ENCODE data around the gene PHACTR4. TPM values are rescaled to one million over a fixed set of nuclear protein-coding genes. Genes with fewer than 3 reads are reported as not detected.
"Not testable (repeated sequence)": the region's sequence is repeated elsewhere in the genome, so short reads cannot be mapped to it uniquely, and the experiment has no call there.

Gene PHACTR4
- total RNA-seq, 1 experiment from 2014 or later, result 35.5 TPM

DNA sequence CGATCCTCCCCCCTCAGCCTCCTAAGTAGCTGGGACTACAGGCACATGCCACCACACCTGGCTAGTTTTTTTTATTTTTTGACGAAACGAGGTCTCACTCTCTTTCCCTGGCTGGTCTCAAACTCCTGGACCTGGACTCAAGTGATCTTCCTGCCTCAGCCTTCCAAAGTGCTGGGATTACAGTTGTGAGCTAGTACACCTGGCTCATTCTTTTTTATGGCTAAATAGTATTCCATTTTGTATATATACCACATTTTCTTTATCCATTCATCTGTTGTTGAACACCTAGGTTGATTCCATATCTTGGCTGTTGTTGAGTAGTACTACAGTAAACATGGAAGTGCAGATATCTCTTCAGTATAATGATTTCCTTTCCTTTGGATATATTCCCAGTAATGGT lies 74.0 kb downstream of the PHACTR4 start:
- H3K9me3 ChIP-seq, result no peaks in the 10 kb centered on the region
- ChIA-PET CTCF (no interaction called here), POLR2A (no interaction called here)
- DNase-seq, result no peak
- no peaks in the 10 kb centered on the region for H3K4me1 Mint-ChIP-seq (ENCODE audit: low read depth, unreplicated experiment)
- intact Hi-C loops (cut with micrococcal nuclease; ENCODE audit: unreplicated experiment), result no loop called here
- no peaks in the 10 kb centered on the region for H3K27me3 Mint-ChIP-seq (ENCODE audit: insufficient read depth, unreplicated experiment)
- no peaks in the 10 kb centered on the region for H3K36me3 ChIP-seq (ENCODE audit: control insufficient read depth, insufficient read depth, low read length)
- H3K9me3 Mint-ChIP-seq (ENCODE audit: unreplicated experiment), result no peaks in the 10 kb centered on the region
- no peak overlapping the region for H3K4me3 ChIP-seq (ENCODE audit: low read depth, low read length)
- no peaks in the 10 kb centered on the region for H3K27me3 ChIP-seq (replicated peaks; ENCODE audit: control insufficient read depth, insufficient read depth, low read length)
- no peaks in the 10 kb centered on the region for H3K4me1 ChIP-seq
- no peak overlapping the region for H3K27ac Mint-ChIP-seq (ENCODE audit: unreplicated experiment)
- TF ChIP-seq, protein P1, sequence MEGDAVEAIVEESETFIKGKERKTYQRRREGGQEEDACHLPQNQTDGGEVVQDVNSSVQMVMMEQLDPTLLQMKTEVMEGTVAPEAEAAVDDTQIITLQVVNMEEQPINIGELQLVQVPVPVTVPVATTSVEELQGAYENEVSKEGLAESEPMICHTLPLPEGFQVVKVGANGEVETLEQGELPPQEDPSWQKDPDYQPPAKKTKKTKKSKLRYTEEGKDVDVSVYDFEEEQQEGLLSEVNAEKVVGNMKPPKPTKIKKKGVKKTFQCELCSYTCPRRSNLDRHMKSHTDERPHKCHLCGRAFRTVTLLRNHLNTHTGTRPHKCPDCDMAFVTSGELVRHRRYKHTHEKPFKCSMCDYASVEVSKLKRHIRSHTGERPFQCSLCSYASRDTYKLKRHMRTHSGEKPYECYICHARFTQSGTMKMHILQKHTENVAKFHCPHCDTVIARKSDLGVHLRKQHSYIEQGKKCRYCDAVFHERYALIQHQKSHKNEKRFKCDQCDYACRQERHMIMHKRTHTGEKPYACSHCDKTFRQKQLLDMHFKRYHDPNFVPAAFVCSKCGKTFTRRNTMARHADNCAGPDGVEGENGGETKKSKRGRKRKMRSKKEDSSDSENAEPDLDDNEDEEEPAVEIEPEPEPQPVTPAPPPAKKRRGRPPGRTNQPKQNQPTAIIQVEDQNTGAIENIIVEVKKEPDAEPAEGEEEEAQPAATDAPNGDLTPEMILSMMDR (IDR thresholded peaks at IDR 0.05; ENCODE audit: insufficient read depth in 1 of 2, low read depth in 1 of 2, low read length in 1 of 2, severe bottlenecking in 1 of 2, unreplicated experiment in 1 of 2), result no peak
- BruUV-seq (replicated peaks), result no TSS peak
- peaks cover 6% of the 10 kb centered on the region for H3K36me3 Mint-ChIP-seq (ENCODE audit: insufficient read depth, unreplicated experiment)
- H3K4me3 Mint-ChIP-seq (ENCODE audit: unreplicated experiment), result no peak overlapping the region

DNA sequence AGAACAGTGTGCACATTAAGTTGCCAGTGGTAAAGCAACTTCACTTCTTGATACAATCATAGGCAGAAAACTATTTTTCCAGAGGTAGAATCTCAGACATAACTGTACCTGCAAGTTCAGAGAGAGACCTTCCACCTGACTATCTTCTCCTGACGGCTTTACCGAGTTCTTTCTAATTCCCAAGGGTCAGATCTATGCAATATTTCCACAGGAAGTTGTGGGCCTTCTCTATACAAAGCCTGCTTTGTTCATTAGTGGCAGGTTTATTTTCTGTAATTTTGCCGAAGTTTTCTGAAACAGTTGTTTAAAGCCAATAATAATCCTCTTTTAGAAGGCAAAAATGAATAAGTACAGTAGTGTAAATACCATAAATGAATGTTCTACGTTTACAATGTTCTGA lies 78.1 kb downstream of the PHACTR4 start:
- peaks cover 6% of the 10 kb centered on the region for H3K36me3 Mint-ChIP-seq (ENCODE audit: insufficient read depth, unreplicated experiment)
- H3K36me3 ChIP-seq (ENCODE audit: control insufficient read depth, insufficient read depth, low read length), result no peaks in the 10 kb centered on the region
- no peak for DNase-seq
- H3K27me3 Mint-ChIP-seq (ENCODE audit: insufficient read depth, unreplicated experiment), result no peaks in the 10 kb centered on the region
- H3K9me3 Mint-ChIP-seq (ENCODE audit: unreplicated experiment), result no peaks in the 10 kb centered on the region
- ChIA-PET CTCF (no interaction called here), POLR2A (no interaction called here)
- no peaks in the 10 kb centered on the region for H3K9me3 ChIP-seq
- no peak overlapping the region for H3K27ac Mint-ChIP-seq (ENCODE audit: unreplicated experiment)
- TF ChIP-seq, protein P1 (IDR thresholded peaks at IDR 0.05; ENCODE audit: insufficient read depth in 1 of 2, low read depth in 1 of 2, low read length in 1 of 2, severe bottlenecking in 1 of 2, unreplicated experiment in 1 of 2), result no peak
- no peaks in the 10 kb centered on the region for H3K4me1 Mint-ChIP-seq (ENCODE audit: low read depth, unreplicated experiment)
- H3K4me3 ChIP-seq (ENCODE audit: low read depth, low read length), result no peak overlapping the region
- no peaks in the 10 kb centered on the region for H3K4me1 ChIP-seq
- intact Hi-C loops (cut with micrococcal nuclease; ENCODE audit: unreplicated experiment), result no loop called here
- H3K4me3 Mint-ChIP-seq (ENCODE audit: unreplicated experiment), result no peak overlapping the region
- no TSS peak for BruUV-seq (replicated peaks)
- H3K27me3 ChIP-seq (replicated peaks; ENCODE audit: control insufficient read depth, insufficient read depth, low read length), result no peaks in the 10 kb centered on the region

DNA sequence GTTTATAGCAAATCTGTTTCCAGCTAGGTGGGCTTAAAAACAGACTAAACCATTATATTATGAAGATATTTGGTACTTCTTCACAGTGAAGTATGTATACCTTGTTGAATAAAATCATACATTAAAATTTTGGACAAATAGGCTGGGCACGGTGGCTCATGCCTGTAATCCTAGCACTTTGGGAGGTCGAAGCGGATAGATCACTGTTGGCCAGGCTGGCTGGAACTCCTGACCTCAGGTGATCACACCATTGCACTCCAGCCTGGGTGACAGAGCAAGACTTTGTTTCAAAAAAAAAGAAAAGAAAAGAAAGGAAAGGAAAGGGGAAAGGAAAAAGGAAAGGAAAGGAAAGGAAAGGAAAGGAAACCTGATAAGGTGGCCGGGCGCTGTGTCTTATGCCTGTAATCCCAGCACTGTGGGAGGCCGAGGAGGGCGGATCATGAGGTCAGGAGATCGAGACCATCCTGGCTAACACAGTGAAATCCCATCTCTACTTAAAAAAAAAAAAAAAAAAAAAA lies 78.6 kb downstream of the PHACTR4 start:
- DNase-seq; H3K4me3 Mint-ChIP-seq (ENCODE audit: unreplicated experiment); H3K9me3 ChIP-seq; BruUV-seq (replicated peaks); intact Hi-C loops (cut with micrococcal nuclease; ENCODE audit: unreplicated experiment); H3K27me3 ChIP-seq (replicated peaks; ENCODE audit: control insufficient read depth, insufficient read depth, low read length); CTCF ChIA-PET; H3K4me1 ChIP-seq; H3K27me3 Mint-ChIP-seq (ENCODE audit: insufficient read depth, unreplicated experiment); H3K27ac Mint-ChIP-seq (ENCODE audit: unreplicated experiment); H3K36me3 ChIP-seq (ENCODE audit: control insufficient read depth, insufficient read depth, low read length); H3K4me3 ChIP-seq (ENCODE audit: low read depth, low read length); POLR2A ChIA-PET; H3K36me3 Mint-ChIP-seq (ENCODE audit: insufficient read depth, unreplicated experiment); H3K9me3 Mint-ChIP-seq (ENCODE audit: unreplicated experiment); H3K4me1 Mint-ChIP-seq (ENCODE audit: low read depth, unreplicated experiment): not testable (repeated sequence)

DNA sequence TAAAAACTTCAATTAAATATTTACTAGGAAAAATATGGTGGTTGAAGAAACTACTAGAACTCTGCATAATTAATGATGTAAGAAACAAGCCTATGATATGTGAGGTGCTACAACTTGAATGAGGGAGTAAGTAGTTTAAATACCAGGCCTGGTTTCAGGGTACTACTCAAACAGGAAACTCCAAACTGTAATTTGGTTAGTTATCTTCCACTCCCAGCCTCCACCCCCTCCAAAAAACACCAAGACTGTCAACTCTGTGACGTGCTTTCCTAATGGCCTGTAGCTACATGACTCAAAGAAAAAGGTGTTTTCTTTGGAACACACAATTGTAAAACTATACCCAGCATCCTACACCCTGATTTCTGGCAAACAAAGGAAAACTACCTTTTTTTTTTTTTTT lies 80.4 kb downstream of the PHACTR4 start:
- H3K27ac Mint-ChIP-seq (ENCODE audit: unreplicated experiment), result no peak overlapping the region
- no peaks in the 10 kb centered on the region for H3K27me3 Mint-ChIP-seq (ENCODE audit: insufficient read depth, unreplicated experiment)
- CTCF ChIA-PET, result no interaction called here
- H3K9me3 Mint-ChIP-seq (ENCODE audit: unreplicated experiment), result no peaks in the 10 kb centered on the region
- Histone ChIP-seq H3K36me3 (ENCODE audit: control insufficient read depth, insufficient read depth, low read length) (no peaks in the 10 kb centered on the region), H3K27me3 (replicated peaks; ENCODE audit: control insufficient read depth, insufficient read depth, low read length) (no peaks in the 10 kb centered on the region), H3K9me3 (no peaks in the 10 kb centered on the region), H3K4me1 (no peaks in the 10 kb centered on the region), H3K4me3 (ENCODE audit: low read depth, low read length) (no peak overlapping the region)
- DNase-seq, result no peak
- intact Hi-C loops (cut with micrococcal nuclease; ENCODE audit: unreplicated experiment), result no loop called here
- TF ChIP-seq, protein P1 (IDR thresholded peaks at IDR 0.05; ENCODE audit: insufficient read depth in 1 of 2, low read depth in 1 of 2, low read length in 1 of 2, severe bottlenecking in 1 of 2, unreplicated experiment in 1 of 2), result no peak
- H3K4me1 Mint-ChIP-seq (ENCODE audit: low read depth, unreplicated experiment), result no peaks in the 10 kb centered on the region
- POLR2A ChIA-PET, result interaction anchor here (0.7 kb wide), 1 partner anchor 334 kb away, joined by 6 read pairs; no protein-coding TSS in a partner anchor
- H3K36me3 Mint-ChIP-seq (ENCODE audit: insufficient read depth, unreplicated experiment), result peaks cover 6% of the 10 kb centered on the region
- no peak overlapping the region for H3K4me3 Mint-ChIP-seq (ENCODE audit: unreplicated experiment)
- BruUV-seq (replicated peaks), result no TSS peak

Measured in Caco-2 (cell line).